HG03039 (cell line): ENCODE results near the gene C10orf120.

Experiments
- ATAC-seq: cut with Tn5 transposase; IDR thresholded peaks from one replicate; pipeline ENCODE4 v1.9.1; 2021; ENCODE audit warnings: mild to moderate bottlenecking, moderate library complexity; ENCODE audit not compliant: unreplicated experiment

C10orf120 gene

DNA sequence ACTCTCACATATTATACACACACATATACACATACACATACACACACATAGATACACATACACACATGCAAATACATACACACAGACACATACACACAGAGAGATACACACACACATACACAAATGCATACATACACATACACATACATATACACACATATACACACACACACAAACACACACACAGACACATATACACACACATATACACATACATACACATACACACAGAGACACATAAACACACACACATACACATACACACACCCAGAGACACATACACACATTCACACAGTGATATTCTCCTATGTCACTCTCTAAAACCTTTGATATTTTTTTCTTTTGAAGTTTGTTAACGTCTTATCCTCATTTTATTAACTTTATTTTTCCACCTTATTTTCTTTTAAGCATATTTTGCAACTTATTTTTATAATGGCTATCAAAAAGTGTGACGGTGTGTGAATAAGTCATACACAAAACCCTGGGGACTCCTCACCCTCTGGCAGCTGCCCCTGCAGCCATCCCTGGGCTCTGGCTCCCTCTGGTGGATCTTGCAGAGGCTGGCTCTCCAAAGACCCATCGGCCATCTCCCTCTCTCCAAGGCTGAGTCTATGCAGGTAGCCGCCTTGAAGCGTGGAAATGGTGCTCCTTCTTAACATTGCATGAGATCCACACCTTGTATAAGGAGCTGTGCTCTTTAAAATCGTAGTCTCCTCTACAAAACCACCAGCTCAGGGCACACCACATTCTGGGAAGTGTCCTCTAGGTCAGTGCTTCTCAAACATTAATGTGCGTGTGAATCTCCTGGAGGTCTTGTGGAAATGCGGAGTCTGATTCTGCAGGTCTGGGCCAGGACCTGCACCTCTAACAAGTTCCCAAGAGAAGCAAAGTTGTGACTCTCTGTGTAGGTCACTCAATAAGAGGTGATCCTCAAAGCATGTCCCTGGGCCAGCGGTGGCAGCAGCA is 4.1 kb upstream of the C10orf120 start:
- no peak for ATAC-seq

DNA sequence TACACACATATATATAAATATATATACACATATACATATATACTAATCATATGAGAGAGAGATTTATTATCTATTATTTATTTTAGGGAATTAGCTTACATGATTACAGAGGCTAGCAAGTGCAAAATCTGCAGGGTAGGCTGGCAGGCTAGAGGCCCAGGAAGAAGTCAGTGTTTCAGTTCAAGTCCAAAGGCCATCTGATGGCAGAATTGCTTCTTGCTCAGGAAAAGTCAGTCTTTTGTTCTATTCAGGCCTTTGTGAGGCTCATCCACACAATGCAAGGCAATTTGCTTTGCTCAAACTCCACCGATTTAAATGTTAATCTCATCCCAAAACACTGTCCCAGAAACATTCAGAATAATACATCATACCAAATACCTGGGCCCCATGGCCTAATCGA is 2.6 kb upstream of the C10orf120 start:
- ATAC-seq, result no peak

DNA sequence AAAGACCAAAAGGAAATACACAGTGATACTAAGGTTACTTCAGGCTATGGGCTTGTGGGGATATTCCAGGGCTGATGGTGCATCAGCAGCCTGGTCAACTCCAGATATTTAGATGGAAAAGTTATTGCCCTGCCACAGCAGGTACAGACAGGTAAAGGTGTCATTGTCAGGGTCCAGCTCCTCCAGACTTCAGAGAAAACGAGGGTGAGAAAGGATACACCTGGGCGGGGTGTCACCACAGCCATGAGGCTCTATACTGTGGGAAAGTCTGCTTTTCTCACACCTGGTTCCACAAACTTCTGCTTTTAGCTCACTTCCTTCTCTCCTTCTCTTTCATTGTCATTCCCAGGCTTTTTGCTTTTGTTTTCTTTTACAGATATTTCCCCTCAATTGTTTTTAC is 2.0 kb upstream of the C10orf120 start:
- no peak for ATAC-seq

DNA sequence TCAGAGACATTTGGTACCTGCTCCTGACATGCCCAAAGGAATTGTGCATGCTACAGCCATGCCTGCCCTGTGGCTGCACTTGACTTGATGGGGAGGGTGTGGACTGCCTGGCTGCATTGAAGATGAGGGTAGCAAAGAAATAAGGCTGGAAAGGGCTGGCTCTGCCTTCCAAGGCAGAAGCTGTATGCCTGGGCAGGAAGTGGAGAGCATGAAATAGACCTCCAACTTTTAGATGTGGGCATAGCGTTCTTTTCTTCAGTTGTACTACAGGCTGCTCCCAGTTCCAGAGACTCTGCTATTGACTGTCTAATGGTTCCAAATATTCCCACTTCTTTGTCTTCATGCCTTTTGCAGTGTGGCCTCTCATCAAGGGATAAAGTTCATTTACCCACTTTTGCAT is 3.0 kb downstream of the C10orf120 start:
- no peak for ATAC-seq

DNA sequence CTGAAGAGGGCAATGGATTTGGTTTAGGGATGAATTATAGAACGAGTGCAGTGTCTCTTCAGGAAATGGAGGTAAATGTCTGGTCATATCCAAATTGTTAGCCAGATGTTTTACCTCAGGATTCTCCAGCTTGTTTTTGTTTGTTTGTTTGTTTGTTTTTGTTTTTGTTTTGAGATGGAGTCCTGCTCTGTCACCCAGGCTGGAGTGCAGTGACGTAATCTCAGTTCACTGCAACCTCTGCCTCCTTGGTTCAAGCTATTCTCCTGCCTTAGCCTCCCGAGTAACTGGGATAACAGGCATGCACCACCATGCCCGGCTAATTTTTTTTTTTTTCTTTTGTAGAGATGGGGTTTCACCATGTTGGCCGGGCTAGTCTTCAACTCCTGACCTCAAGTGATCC is 6.9 kb downstream of the C10orf120 start:
- no peak for ATAC-seq

DNA sequence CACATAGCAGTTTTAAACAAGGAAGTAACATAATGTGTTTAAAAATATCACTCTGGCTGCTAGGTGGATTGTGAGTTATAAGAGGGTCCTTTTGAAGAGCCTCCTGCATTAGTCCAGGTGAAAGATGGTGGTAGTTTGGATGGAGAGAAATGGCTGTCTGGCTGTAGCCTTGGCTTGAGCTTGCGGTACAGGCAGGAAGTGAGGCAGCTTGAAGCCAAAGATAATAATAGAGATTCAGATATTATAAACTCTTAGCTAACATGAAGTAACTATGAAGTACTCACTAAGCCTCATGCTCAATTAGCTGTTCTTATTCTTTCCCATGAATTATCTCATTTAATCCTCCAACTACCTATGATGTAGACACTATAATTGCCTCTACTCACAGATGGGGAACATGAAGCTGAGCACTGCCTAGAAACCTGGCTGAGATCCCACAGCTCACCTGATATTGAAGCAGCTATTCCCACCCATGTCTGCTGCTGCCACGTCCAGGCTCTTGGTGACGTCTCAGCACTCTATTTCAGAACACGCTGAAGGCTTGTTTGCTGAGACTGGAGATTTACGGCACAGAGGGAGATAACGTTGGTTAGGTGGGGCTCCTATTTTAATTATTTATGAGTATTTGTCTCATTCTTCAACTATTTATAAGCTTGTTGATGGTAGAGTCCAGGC is 10.4 kb downstream of the C10orf120 start:
- no peak for ATAC-seq

DNA sequence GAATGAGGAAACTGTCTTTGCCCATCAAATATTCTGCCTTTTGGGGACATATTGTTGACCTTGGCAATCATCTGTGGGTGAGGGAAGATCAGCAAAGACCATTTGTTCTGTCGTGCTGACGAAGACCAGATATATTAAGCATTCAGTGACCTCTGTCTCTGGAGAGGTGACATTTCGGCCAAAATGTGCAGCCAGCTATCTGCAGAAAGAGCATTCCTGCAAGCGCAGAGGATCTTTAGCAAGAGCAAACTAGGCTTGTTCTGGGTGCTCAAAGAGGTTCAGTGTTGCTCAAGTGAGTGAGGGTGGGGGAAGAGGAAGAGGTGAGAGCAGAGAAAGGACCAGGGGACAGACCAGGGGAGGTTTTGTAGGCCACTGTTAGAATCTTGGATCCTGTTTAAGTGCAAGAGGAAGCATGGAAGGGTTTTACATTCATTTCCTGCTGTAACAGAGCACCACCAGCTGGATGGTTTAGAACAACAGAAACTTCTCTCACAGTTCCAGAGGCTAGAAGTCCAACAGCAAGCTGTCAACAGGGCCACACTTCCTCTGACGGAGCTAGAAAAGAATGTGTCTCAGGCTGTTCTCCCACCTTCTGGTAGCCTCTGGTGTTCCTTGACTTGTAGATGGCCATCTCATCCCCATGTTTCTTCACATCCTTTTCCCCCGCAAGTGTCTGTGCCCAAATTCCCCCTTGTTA is 11.2 kb downstream of the C10orf120 start:
- no peak for ATAC-seq

DNA sequence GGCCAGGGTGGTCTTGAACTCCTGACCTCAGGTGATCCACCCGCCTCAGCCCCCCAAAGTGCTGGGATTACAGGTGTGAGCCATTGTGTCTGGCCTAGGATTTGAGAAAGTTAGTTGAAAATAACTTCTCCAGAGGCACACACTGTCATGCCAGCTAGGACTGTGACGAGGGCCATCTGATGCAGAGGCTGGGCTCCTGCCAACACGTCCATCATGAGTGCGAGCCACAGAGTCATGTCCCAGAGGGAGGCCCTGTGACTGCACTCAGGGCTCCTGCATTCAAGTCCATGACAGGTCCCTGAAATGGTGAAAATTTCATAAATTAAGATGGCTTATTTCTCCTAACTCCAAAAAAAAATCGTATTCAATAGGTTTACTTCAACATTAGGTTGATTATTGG is 17.1 kb downstream of the C10orf120 start:
- ATAC-seq, result no peak

DNA sequence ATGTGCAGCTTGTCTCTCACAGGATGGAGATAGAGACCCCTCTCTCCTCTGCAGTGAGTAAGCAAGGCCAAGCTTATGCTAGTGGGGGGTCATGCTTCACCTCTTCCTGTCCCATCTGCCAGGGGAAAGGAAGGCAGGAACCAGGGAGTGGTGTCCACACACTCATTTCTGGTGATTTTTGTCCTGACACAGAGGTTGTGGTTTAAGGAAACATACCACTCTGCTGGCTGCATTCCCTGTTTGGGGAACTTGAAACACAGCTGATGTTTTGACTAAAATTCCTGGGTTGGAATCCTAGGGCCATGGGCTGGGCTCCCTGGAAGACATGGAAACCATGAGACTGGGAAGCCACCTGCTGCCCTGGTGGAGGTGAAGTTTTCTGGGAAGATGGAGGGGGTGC is 21.4 kb downstream of the C10orf120 start:
- ATAC-seq, result no peak

DNA sequence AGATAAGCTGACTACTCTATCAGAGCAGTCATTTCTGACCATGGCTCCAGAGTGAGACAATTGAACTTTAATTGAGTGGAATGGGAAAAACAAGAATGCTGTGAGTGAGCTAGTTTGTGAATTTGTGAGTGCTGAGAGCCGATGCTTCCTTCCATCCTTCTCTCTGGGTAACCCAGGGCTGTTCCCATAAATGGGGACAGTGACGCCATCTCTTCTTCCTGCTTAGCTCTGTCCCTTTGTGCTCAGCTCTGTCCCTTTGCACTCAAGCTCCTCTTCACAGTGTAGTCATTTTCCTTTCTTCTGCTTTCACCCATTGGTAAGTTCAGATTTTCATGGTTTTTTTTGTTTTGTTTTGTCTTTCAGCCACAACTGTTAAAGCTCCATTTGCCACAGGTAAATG is 24.4 kb downstream of the C10orf120 start:
- no peak for ATAC-seq

DNA sequence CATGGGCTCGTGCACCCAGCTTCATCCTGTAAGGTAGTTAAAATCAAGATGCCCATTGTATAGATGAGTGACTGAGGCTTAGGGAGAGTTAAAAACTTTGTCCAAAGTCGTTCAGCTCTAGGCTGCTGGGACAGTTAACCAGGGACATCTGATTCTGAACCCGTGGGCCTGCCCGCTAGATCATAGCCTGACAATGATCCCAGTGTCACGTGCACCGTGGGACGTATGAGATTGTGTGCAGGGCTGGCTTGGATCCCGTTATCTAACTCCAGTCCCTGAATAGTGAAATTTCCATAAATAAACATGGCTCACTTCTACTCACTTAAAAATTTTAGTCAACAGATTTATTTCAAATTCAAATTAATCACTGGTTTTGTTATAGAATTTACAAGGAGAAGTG is 24.9 kb downstream of the C10orf120 start:
- ATAC-seq, result no peak

DNA sequence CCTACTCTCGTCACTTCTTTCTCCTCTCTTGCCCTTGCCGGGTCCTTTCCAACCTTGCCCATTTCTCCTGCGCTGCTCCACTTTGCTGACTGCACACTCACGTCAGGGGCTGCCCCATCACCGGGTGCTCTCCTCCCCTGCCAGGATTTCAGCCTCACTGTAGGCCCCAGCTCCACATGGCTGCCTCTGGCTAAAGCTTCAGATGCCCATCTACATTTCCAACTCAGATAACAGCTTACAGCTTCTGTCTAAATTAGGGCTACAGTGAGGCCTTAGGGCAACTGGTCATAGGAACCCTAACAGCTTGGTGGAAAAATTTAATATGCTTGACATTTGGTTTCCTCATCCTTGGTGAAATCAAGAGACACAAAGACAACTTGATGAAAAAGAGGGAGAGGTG is 25.9 kb downstream of the C10orf120 start:
- no peak for ATAC-seq

DNA sequence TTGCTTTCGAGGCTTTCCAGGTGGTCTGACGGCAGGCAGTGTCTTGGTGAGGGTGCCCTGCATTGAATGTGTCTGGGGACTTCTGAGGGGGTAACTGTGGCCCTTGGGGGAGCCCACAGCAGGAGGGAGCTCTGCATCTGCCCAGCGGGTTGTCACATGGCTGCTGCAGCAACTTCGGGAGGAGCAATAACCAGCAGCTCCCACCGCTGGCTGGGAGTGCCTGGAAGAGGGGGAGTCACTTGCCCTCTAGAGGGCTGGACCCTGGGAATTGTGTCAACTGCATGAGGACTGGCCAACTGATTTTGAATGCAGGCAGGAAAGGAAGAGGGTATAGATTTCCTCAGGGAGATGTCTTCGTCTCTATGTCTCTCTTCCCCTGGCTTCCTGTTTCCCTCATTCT is 26.4 kb downstream of the C10orf120 start:
- ATAC-seq, result no peak

DNA sequence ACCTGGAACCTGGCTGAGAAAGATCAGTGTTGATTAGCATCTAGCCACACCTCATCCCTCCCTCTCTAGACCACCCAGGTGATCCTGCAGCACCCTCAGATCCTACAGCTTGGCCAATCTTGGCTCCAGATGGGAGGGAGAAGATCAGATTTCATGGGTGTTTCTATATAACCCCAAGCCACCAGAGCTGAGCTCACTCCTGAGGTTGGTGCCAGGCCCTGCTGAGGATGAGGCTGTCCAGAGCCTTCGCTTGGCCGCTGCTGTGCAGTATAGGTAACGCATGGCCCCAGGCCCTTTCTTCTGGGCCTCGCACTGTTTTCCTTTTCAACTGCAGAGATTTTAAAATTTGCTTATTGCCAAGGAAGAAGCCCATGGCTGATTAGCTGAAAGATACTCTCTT is 27.0 kb downstream of the C10orf120 start:
- ATAC-seq, result no peak

DNA sequence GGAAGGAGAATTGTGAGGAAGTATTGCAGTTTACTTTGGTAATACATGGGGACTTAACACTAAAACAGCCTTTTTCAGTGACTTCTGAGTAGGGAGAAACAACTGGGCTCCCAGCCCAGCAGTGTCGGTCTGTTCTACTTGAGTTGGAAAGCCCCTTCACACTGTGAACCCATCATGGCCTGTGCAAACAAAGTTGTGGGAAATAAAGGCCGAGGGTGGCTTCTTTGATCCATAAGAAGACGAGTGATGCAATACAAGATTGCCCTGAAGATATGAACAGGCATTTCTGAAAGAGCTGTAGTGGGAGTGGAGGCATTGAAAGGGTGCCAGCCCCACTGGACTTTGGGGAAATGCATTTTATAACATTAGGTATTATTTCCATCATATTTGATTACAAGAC is 28.3 kb downstream of the C10orf120 start:
- ATAC-seq, result no peak

DNA sequence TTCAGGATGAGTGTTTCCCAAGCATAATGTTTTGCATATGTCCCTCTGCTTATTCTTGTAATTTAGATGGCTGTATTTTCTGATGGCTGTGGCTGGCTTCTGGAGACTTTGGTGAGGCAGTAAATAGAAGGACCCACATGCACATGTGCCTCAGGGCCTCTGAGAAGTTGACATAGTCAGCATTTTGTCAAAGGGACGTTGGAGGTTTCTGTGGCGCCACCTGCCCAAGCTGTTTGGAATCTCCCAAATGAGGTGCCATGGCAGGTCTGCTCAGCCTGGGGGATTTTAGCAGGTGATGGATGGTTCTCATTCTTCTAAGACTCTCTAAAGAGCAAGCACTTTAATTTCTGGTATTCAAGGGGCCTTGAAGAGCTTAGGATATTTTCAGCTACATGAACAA is 29.8 kb downstream of the C10orf120 start:
- no peak for ATAC-seq

DNA sequence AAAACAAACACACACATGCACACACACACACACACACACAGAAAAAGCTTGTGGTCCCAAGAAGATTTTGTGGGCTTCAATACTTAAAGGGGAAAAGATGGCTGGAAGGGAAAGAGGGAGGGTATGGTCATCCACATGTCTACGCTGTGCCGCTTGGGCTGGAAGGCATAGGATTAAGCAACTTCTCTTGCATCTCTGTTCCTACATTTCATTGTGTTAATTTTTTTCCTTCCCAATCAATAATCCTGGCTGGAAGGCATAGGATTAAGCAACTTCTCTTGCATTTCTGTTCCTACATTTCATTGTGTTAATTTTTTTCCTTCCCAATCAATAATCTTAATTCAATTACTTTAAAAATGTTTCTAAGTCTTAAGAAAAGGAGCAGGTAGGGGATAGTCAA is 30.6 kb downstream of the C10orf120 start:
- ATAC-seq, result no peak

DNA sequence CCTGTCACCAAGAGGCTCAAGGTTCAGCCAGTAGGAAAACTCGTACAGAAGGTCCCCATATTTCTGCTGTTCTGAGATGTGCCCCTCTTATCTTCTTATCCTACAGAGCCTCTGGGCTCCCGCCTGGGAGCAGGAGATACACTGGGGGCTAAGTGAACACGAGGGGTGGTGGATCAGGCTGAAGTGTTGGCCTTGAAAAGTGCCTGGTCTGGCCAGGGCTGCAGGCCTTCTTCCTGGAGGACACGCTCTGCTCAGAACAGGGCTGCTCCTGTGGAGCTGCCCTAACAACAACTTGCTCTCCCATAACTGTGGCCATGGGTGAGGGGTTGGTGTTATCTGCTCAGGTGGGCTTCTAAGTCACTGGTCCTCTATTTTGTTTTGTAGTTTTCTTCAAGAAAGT is 33.7 kb downstream of the C10orf120 start:
- ATAC-seq, result no peak

DNA sequence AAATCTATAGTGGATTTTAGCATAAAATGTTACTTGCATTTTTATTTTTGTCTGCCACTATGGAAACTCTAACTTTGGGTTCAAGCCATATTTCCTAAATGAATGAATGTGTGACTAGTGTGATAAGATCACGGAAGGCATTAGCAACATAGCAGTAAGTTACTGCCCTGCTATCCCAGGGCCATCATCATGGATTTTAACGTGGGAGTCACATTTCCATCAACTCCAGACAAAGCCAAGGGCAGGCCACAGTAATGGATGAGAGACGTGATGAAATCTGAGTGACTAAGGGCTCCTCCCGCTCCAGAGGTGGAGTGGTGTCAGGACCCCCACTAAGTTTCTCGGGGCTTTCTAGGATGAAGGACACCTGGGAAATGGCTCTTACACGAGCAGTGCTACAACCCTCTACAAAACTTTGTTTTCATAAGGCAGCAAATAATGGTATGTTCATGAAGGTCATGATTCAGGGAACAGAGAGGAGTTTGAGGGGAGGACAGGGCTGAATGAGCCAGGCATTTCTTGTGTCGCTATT is 34.3 kb downstream of the C10orf120 start:
- no peak for ATAC-seq

DNA sequence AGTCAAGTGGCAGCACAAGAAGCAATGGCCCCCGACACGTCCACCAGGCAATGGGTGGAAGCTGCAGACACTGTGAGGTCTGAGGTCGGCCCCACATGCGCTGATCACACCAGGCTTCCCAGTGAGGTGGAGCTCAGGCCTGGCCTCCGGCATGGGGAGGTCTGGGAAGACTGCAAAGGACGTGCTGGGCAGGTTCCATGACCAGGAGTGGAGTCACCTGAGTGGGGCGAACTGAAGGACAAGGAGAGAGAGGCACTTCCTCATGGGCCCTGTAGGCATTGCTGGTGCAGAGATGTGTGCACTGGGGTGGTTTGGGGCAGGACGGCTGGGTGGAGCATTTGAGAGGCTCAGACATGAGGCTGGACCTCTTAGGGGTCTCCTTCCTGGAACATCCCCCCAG is 35.1 kb downstream of the C10orf120 start:
- ATAC-seq, result no peak

DNA sequence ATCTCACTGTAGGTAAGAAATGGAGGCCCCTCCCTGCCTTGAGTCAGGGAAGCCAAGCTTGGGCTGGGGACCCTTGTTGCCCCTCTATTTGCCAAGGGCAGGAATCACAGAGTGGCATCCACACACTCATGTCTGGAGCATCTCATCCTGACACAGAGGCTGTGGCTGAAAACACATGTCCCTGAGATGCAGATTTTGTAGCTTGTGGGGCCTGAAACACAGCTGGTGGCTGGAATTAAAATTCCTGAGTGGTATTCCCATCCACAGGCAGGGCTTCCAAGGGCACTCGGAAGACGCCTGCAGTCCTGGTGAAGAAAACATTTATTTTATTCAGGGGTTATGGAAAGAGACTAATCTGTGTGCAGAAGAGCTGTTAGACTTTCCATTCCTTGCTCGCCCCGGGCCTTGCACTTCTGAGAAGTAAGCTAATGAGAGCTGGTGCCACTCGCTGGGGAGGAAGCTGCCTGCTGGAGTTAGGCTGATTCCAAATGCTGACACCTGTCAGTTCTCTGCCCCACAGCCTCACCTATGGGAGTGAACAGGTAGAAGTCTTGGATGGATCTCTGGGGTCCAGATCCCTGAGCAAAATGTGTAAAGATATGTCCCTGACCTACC is 36.0 kb downstream of the C10orf120 start:
- no peak for ATAC-seq
